ENCODE data around the gene TSPAN1.
"Not testable (repeated sequence)": the region's sequence is repeated elsewhere in the genome, so short reads cannot be mapped to it uniquely, and the experiment has no call there.

TSPAN1 gene

DNA sequence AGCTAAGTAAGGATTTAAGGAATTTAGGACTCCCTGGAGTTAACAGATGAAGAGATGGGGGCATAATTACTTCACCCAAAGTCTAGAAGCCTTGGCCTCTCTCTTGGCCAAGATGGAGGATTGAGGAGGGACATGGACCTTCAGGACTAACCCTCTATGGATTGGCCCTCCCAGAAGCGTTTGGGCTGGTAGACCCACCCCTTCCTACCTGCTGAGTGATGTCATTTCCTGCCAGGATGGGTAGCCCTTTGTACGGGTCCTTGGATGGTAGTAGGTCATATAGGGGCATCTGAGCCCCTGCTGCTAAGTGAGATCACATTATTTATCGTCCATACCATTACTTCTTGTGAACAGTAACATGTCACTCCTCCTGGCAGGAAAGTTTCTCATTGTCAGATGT is 45.9 kb downstream of the TSPAN1 start:
- no peak for DNase-seq

DNA sequence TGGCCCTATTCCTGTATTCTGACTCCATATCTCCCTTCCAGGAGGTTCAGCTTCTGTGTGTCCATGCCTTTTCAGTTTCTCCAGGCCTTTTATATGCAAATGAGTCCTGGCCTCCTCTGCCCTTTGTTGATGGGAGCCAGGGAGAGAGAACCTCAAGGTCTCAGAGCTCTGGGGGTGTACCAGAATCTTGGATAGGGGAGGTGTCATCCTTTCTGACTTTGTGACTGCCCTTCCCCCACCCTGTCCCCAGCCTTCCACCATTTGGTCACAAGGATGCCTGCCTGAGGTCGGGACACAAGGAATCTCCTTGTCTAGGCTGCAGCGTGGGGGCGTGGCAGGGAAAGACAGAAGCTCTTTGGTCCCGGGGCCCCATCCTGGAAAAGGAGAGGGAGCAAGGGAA is 46.9 kb downstream of the TSPAN1 start:
- no peak for DNase-seq

DNA sequence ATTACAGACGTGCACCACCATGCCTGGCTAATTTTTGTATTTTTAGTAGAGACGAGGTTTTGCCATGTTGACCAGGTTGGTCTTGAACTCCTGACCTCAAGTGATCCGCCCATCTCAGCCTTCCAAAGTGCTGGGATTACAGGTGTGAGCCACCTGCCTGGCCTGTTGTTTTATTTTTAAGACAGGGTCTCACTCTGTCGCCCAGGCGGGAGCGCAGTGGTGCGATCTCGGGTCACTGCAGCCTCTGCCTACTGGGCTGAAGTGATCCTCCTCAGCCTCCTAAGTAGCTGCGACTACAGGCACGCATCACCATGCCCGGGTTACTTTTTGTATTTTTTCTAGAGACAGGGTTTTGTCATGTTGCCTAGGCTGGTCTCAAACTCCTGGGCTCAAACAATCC is 48.2 kb downstream of the TSPAN1 start:
- not testable (repeated sequence) for DNase-seq

DNA sequence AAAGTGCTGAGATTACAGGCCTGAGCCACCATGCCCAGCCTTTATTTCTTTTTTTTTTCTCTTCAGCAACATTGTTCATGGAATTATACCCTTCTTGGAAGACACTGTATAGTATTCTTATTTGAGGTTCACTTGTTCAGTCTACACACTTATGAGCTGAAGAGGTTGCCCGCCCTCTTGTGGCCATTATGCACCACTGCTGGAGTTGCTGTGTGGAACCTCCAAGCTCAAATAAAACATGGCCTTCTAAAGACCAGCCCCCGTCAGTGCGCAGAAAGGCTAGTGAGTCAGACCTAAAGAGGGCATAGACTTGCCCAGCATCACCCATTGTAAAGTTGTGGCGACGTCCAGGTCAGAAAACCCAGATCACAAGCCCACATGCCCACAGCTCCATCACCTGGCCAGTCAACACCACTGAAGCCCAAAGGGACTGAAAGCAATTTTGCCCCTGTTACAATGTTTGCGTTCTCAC is 48.6 kb downstream of the TSPAN1 start:
- peak; percentile 46 for DNase-seq

DNA sequence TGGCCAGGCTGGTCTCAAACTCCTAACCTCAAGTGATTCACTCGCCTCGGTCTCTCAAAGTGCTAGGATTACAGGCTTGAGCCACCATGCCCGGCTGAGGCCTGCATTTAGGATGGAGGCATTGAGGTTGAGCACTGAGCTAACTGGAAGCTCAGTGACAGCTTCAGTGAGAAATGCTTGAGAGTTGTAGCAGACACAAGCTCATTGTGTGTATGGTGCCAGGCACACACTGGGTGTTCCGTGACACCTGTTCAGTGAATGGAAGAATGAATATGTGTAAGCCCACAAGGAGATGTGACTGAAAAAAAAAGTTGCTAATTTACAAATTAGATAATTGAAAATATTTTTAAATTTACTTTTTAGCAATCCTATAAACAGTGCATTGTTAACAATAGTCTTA is 50.1 kb downstream of the TSPAN1 start:
- DNase-seq = no peak

DNA sequence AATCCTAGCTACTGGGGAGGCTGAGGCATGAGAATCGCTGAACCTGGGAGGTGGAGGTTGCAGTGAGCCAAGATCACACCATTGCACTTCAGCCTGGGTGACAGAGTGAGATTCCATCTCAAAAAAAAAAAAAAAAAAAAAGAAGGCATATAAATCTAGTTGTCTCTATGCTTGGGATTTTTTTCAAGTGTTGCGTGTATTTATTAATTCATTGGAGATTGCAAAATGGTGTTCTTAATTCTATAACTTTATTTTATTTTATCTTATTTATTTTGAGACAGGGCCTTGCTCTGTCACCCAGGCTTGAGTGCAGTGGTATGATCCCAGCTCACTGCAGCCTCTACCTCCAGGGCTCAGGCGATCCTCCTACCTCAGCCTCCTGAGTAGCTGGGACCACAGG is 56.3 kb downstream of the TSPAN1 start:
- not testable (repeated sequence) for DNase-seq
